Stomach (tissue), 9 donors: ENCODE data around the gene AUH. TPM values are rescaled to one million over a fixed set of nuclear protein-coding genes. Genes with fewer than 3 reads are reported as not detected.

Source experiments
- DNase-seq, 2 donors: peaks; one replicate each; pipeline versions ENCODE4 v3.0.0 to v3.0.0-alpha.2; 2013 to 2019
- H3K27ac ChIP-seq, 5 donors: fragments of 200-600 bp in 4 of 5; sonication (generic) in 4 of 5; one replicate each; pipeline ENCODE4 v1.5.1; 2013 to 2019; ENCODE audit warnings: mild to moderate bottlenecking in 1 of 5, moderate library complexity in 1 of 5
- H3K27me3 ChIP-seq, 3 donors: fragments of 200-600 bp; sonication (generic); one replicate each; pipeline ENCODE4 v1.5.1; 2017 to 2019; ENCODE audit warnings: mixed run types in 1 of 3
- H3K36me3 ChIP-seq, 4 donors: fragments of 200-600 bp; sonication (generic); 1 replicate in 3 of 4; 2 replicates in 1 of 4; pipeline ENCODE4 v1.5.1; 2016 to 2019
- H3K4me1 ChIP-seq, 4 donors: fragments of 200-600 bp; sonication (generic); one replicate each; pipeline ENCODE4 v1.5.1; 2016 to 2019
- H3K4me3 ChIP-seq, 4 donors: fragments of 200-600 bp; sonication (generic) in 3 of 4; one replicate each; pipeline ENCODE4 v1.5.1; 2016 to 2019; ENCODE audit warnings: mild to moderate bottlenecking in 1 of 4
- H3K9me3 ChIP-seq, 4 donors: fragments of 200-600 bp; sonication (generic); one replicate each; pipeline ENCODE4 v1.5.1; 2016 to 2019
- EP300 ChIP-seq: sonication (generic); formaldehyde crosslinking; IDR thresholded peaks from one replicate; pipeline ENCODE4 v1.6.1; 2017; ENCODE audit warnings: antibody characterized with exemption
- POLR2A ChIP-seq, 4 donors: fragments of 450-650 bp; IDR thresholded peaks; one replicate each; pipeline ENCODE4 v1.6.1; 2016; ENCODE audit warnings: antibody characterized with exemption in 4 of 4, control low read depth in 2 of 4, mild to moderate bottlenecking in 1 of 4, moderate library complexity in 1 of 4
- POLR2AphosphoS5 ChIP-seq, 3 donors: sonication (generic); formaldehyde crosslinking; IDR thresholded peaks; one replicate each; pipeline ENCODE4 v1.6.1; 2016; ENCODE audit warnings: antibody characterized with exemption in 3 of 3
- WGBS, 5 donors: extraction: QIAGEN DNeasy Blood & Tissue Kit in 3 of 5; methylation state at CpG; one replicate each; pipeline versions ENCODE4 v1.1.5 to v1.1.7; 2013 to 2018; 5-methylcytosine and 5-hydroxymethylcytosine counted together
- intact Hi-C: fragments of 100-400 bp; cut with DNase I; formaldehyde crosslinking; loops from one replicate; pipeline ENCODE4 v1.15.1; 2023; ENCODE audit warnings: low total_unique reads
- polyA plus RNA-seq, 3 donors: library from polyadenylated mRNA; stranded (reverse); fragments of 200-250 nt; gene quantifications; one replicate each; pipeline ENCODE4 v1.2.3, GENCODE V29; 2013
- total RNA-seq, 5 donors: library from RNA; depleted of rRNA; stranded (reverse); fragments of >200 nt; gene quantifications; one replicate each; pipeline versions ENCODE4 v1.1.0 to v1.2.3, GENCODE V29; 2014 to 2016
- TF ChIP-seq, protein P1 (sequence below), 7 experiments: fragments of 450-650 bp in 4 of 7; fragments of 200-600 bp in 3 of 7; sonication (generic) in 3 of 7; IDR thresholded peaks; one replicate each; pipeline ENCODE4 v1.5.1; 2016 to 2019; ENCODE audit warnings: antibody characterized with exemption in 7 of 7, control low read depth in 2 of 7, mild to moderate bottlenecking in 1 of 7
- donor health status: healthy with polysubstance abuse.
- donor health status: Bipolar disorder and iron deficiency.
- donor health status: healthy.

The AUH gene
- total and polyA plus RNA-seq, 8 donors = 5.8 to 331 (median 24.5) TPM

DNA sequence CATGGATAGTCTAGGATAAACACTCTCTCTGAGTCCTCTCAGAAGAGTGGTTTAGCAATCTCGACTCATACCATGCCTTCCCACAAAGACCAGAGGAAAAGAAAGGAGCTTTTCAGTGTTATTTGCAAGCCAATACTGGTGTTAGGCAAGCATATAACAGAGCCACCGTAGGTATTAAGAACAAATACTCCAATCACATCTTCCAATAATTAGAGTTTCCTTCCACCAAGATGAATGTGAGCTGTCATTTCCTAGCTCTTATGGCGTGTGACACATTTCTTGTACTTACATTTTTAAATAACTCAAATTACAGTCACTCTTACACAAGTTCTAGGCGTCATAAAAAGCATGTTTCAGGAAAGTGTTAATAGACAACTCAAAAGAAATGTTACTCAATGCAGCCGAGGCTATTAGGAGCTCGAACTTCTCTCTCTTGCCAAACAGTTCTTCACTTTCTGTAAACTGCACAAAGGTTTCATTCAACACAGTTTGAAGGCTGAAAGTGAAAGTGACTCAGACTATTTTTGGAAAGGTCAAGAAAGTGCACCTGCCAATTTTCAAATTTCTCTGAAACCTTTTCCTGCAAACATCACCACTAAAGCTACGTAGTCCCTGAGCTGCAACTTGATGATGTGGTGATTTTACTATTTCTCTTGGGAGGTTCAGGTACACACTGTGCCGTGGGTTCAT lies 153.8 kb downstream of the AUH start:
- 8 to 13% (median 11%) methylated on average over 8 of the region's 8 CpGs for WGBS, 5 donors
- H3K4me1 ChIP-seq = peaks cover 22 to 44% (median 32%) of the 10 kb centered on the region in 4 donors
- no peaks in the 10 kb centered on the region for H3K27me3 ChIP-seq
- intact Hi-C loops = no loop called here
- no peaks in the 10 kb centered on the region for H3K36me3 ChIP-seq
- TF ChIP-seq POLR2AphosphoS5 (IDR thresholded peaks at IDR 0.05) (peak; percentile 34 to 77 (median 56)), EP300 (peak; percentile 23), POLR2A (IDR thresholded peaks at IDR 0.05) (no peak)
- TF ChIP-seq, protein P1, sequence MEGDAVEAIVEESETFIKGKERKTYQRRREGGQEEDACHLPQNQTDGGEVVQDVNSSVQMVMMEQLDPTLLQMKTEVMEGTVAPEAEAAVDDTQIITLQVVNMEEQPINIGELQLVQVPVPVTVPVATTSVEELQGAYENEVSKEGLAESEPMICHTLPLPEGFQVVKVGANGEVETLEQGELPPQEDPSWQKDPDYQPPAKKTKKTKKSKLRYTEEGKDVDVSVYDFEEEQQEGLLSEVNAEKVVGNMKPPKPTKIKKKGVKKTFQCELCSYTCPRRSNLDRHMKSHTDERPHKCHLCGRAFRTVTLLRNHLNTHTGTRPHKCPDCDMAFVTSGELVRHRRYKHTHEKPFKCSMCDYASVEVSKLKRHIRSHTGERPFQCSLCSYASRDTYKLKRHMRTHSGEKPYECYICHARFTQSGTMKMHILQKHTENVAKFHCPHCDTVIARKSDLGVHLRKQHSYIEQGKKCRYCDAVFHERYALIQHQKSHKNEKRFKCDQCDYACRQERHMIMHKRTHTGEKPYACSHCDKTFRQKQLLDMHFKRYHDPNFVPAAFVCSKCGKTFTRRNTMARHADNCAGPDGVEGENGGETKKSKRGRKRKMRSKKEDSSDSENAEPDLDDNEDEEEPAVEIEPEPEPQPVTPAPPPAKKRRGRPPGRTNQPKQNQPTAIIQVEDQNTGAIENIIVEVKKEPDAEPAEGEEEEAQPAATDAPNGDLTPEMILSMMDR (IDR thresholded peaks at IDR 0.05) = no peak
- DNase-seq = peak in 1 of 2 donors; percentile 78
- peak overlapping the region; percentile 78 to 90 (median 89) for H3K27ac ChIP-seq
- H3K4me3 ChIP-seq = peak overlapping the region in 1 of 4 donors; percentile 7
- H3K9me3 ChIP-seq = peaks cover 0 to 2% (median under 1%) of the 10 kb centered on the region in 4 donors

DNA sequence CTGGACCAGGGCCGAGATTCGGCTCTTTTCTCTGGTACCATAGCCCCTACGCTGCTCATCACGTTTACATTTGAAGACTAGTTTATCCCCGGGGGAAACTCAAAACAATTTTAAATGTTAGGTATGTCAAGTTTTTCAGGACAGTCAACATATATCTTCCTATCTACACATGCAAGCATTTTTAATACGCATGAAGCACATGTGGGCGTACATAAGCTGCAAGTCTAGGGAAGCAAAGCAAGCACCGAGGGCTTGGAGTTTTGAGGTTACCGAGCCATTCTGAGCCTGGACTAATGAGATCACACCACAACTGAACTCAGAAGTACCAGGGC lies 154.4 kb downstream of the AUH start:
- H3K4me1 ChIP-seq = peaks cover 22 to 39% (median 27%) of the 10 kb centered on the region in 4 donors
- no peak for DNase-seq
- H3K4me3 ChIP-seq = no peak overlapping the region
- no peaks in the 10 kb centered on the region for H3K27me3 ChIP-seq
- 85 to 89% (median 89%) methylated on average over 9 of the region's 9 CpGs for WGBS, 5 donors
- peak overlapping the region; percentile 16 to 90 (median 89) for H3K27ac ChIP-seq
- H3K36me3 ChIP-seq = no peaks in the 10 kb centered on the region
- peaks cover 0 to 5% (median 3%) of the 10 kb centered on the region in 4 donors for H3K9me3 ChIP-seq
- intact Hi-C loops = no loop called here
- TF ChIP-seq POLR2AphosphoS5 (IDR thresholded peaks at IDR 0.05) (no peak), EP300 (no peak), POLR2A (IDR thresholded peaks at IDR 0.05) (no peak)
- TF ChIP-seq, protein P1 (IDR thresholded peaks at IDR 0.05) = no peak

DNA sequence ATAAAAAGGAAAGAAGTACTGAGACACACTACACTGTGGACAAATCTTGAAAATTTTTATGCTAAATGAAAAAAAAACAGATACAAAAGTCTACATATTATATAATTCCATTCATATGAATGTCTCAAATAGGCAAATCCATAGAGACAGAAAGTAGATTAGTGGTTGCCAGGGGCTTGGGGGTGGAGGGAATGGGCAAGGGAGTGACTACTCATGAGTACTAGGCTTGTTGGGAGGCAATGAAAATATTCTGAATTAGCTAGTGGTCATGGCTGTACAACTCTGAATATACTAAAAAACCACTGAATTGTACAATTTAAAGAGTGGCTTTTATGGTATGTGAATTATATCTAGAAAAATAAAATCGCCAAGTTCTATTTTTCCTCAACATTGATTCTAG lies 154.9 kb downstream of the AUH start:
- Histone ChIP-seq H3K27ac (peak overlapping the region in 4 of 5 donors; percentile 78 to 90 (median 89)), H3K4me3 (no peak overlapping the region), H3K9me3 (peaks cover 0 to 5% (median 3%) of the 10 kb centered on the region in 4 donors), H3K27me3 (no peaks in the 10 kb centered on the region), H3K4me1 (peaks cover 22 to 38% (median 26%) of the 10 kb centered on the region in 4 donors), H3K36me3 (no peaks in the 10 kb centered on the region)
- TF ChIP-seq, protein P1 (IDR thresholded peaks at IDR 0.05) = no peak
- TF ChIP-seq POLR2AphosphoS5 (IDR thresholded peaks at IDR 0.05) = no peak
- no peak for TF ChIP-seq EP300
- no peak for TF ChIP-seq POLR2A (IDR thresholded peaks at IDR 0.05)
- WGBS, 5 donors = 94 to 100% (median 99%) methylated on average over 1 of the region's 1 CpG
- DNase-seq = no peak
- intact Hi-C loops = no loop called here

DNA sequence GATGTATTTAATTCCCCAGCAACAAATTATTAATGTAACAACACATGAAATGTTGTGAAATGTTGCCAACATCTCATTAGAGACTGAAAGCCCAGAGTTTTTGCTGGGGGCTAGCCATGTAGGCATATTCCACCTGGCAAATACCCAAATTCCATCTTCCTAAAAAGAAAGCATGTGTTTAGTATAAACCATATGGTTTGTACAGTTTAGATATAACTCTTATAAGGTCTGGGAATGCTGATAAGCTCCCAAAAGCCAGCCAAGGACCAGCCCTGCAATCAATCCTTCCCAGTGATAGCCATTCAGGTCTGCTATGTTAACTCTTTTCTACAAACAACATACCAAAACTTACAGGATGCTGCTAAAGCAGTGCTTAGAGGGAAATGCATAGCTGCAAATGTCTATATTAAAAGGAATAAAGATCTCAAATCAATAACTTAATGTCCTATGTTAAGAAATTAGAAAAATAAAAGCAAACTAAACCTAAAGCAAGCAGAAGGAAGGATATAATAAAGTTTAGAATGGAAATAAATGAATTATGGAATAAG lies 158.9 kb downstream of the AUH start:
- TF ChIP-seq POLR2A (IDR thresholded peaks at IDR 0.05) = no peak
- TF ChIP-seq EP300 = no peak
- TF ChIP-seq, protein P1 (IDR thresholded peaks at IDR 0.05) = no peak
- no peak for TF ChIP-seq POLR2AphosphoS5 (IDR thresholded peaks at IDR 0.05)
- Histone ChIP-seq H3K27ac (no peak overlapping the region), H3K9me3 (peaks cover 0 to 9% (median 3%) of the 10 kb centered on the region in 4 donors), H3K4me3 (no peak overlapping the region), H3K27me3 (no peaks in the 10 kb centered on the region), H3K4me1 (peaks cover 8 to 37% (median 22%) of the 10 kb centered on the region in 4 donors), H3K36me3 (no peaks in the 10 kb centered on the region)
- no peak for DNase-seq
- intact Hi-C loops = no loop called here
